GM10266 (cell line): Measurements from ENCODE around the gene SOX13.

Experiments
- DNase-seq: peaks from one replicate; pipeline ENCODE4 v3.0.0; 2012; ENCODE audit errors: extremely low spot score
- CTCF ChIP-seq: IDR thresholded peaks from 2 replicates; pipeline ENCODE4 v1.5.1; 2012; ENCODE audit warnings: mild to moderate bottlenecking, low read depth; ENCODE audit not compliant: control insufficient read depth, insufficient read depth; ENCODE audit errors: missing control alignments

The SOX13 gene

DNA sequence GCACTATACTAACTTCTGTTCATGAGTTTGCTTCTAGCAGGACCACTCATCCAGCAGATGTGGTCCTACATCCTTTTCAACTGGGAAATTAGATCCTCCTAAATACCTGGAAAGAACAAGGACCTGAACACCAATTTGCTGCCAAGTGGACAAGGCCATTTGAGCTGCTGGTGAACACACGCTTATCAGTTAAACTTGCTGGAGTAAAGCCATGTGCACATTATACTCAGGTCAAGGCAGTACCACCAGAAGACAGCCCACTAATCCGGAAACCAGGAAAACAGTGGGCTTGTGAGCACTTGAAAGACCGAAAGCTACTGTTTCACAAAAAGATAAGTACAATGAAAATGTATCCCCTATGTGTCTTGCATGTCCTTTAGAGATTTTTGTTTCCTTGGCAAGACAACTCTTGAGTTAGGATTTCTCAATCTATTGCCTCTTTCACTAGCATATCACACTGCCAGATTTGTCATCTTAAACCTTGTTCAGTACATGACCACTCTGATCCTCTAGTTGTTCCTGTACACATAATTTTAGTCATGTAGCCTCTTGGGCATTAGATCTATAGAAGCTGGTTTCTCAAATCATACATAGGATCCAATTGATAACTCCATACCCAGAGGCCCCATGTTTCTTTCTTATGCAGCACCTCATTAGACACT, 97.7 kb downstream of the SOX13 start:
- TF ChIP-seq CTCF, result no peak
- no peak for DNase-seq

- no peak for TF ChIP-seq CTCF
Observed at GRCh38 chr1:204171751-204172178, 98.8 kb downstream of the SOX13 start.

GRCh38 chr1:204172404-204173029, 99.6 kb downstream of the SOX13 start:
- DNase-seq, result no peak

More at GRCh38 chr1:204171751-204172178, 98.8 kb downstream of the SOX13 start:
- no peak for DNase-seq

GRCh38 chr1:204174958-204175357, 102.0 kb downstream of the SOX13 start:
- no peak for DNase-seq
- TF ChIP-seq CTCF, result no peak

More at GRCh38 chr1:204172404-204173029, 99.6 kb downstream of the SOX13 start:
- TF ChIP-seq CTCF, result no peak

DNA sequence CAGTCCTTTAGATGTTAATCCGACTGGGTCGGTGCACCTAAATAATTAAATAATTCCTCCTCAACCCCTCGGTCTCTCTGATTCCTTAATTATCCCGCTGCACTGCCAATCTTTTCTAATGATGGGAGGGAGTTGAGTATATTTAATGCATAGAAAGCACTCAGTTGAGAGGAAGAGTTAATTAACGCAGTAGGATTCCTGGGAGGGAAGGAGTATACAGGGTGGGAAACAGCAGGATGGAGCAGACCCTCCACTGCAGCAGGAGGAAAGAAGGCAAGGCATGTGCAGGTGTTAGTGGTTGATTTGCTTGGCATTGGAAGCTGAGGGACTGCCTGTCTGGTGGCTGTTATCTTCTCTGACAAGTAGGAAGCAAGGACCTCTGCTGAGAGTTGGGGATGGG, 103.1 kb downstream of the SOX13 start:
- TF ChIP-seq CTCF, result no peak
- DNase-seq, result no peak

DNA sequence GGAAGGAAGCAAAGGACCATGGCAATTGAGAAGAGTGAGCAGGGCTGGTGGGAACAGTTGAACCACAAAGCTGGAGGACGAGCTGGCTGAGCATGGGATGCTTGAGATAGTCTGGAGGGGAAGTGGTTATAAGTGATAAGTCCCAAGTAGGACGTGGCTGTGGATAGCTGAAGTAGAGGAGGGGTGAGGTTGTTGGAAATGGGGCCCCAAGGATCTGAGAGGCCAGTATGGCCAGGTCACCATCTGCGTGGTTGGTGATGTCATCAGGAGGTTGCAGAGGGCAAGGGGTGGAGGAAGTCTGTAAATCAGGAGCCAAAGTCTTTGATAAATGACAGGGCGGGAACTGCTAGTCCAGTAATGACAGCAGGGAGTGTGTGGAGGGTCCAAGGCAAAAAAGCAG, 104.2 kb downstream of the SOX13 start:
- no peak for DNase-seq

More for the DNA sequence above, 104.2 kb downstream of the SOX13 start:
- no peak for TF ChIP-seq CTCF
